ENCODE results near the gene LCE1D.

Gene LCE1D

GRCh38 chr1:152760551-152761190, 35.9 kb upstream of the LCE1D start:
- Histone ChIP-seq H3K4ac (ENCODE audit: low read depth in 1 of 2, low read length in 2 of 2) (no peak overlapping the region), H3K27ac (ENCODE audit: low read length, poor library complexity, severe bottlenecking) (no peak overlapping the region), H2AK5ac (ENCODE audit: low read length, severe bottlenecking) (no peak overlapping the region), H3K23ac (ENCODE audit: low read length in 2 of 2) (no peak overlapping the region), H4K8ac (ENCODE audit: low read length) (no peak overlapping the region), H3K18ac (ENCODE audit: low read depth in 1 of 2, low read length in 2 of 2) (no peak overlapping the region), H3K36me3 (ENCODE audit: control insufficient read depth in 1 of 2, insufficient read depth in 2 of 2, low read depth in 1 of 2, low read length in 2 of 2) (no peaks in the 10 kb centered on the region), H3K9ac (ENCODE audit: low read length) (no peak overlapping the region), H4K91ac (ENCODE audit: low read length) (no peak overlapping the region), H2BK120ac (ENCODE audit: low read depth, low read length) (no peak overlapping the region), H2BK5ac (ENCODE audit: low read depth, low read length, poor library complexity, severe bottlenecking) (no peak overlapping the region), H2BK15ac (ENCODE audit: low read depth, poor library complexity, severe bottlenecking) (no peak overlapping the region), H3K9me3 (ENCODE audit: control insufficient read depth, low read length) (no peaks in the 10 kb centered on the region), H3K4me1 (ENCODE audit: control insufficient read depth, insufficient read depth, low read depth, low read length) (no peaks in the 10 kb centered on the region), H3K4me2 (ENCODE audit: low read length, poor library complexity, severe bottlenecking) (no peak overlapping the region), H3K79me1 (replicated peaks; ENCODE audit: low read length, poor library complexity, severe bottlenecking) (no peaks in the 10 kb centered on the region), H3K4me3 (ENCODE audit: insufficient read depth in 1 of 2, low read depth in 1 of 2, low read length in 2 of 2) (no peak overlapping the region), H3K14ac (ENCODE audit: low read length in 2 of 2) (no peak overlapping the region), H2AFZ (ENCODE audit: low read depth, low read length) (no peak overlapping the region), H2BK12ac (ENCODE audit: low read length in 2 of 2) (no peak overlapping the region), H3K27me3 (ENCODE audit: control insufficient read depth in 1 of 2, insufficient read depth in 1 of 2, low read length in 2 of 2) (no peaks in the 10 kb centered on the region)
- 87% methylated on average over 31 of the region's 31 CpGs for WGBS
- no peak for DNase-seq

DNA sequence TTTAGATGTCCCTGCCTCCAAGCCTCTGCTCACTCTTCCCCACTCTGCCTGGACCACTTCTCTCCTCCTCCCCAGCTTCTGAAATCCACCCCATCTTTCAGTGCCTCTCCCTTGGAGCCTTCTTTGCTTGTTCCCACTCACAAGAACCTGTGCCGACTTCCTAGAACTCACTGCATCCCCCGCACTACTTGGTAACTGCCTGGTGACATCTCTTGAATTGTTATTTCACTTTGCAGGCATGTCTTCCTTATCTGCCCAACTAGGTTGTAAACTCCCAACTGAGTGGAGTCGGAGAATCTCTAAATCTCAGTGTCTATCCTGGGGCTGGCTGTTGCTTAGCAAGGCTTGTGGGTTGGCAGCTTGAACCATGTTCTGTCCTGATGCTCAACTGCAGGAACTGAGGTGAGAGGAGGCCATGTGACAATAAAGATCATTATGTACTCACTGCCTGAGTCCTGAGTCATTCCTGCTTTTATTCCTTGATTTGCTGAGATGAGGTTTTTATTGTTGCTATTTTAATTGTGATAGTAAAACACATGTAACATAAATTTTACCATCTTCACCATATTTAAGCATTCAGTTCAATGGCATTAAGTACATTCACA, 34.8 kb upstream of the LCE1D start:
- no peak overlapping the region for H3K27ac ChIP-seq (ENCODE audit: low read length, poor library complexity, severe bottlenecking)
- H3K4me2 ChIP-seq (ENCODE audit: low read length, poor library complexity, severe bottlenecking): no peak overlapping the region
- no peaks in the 10 kb centered on the region for H3K9me3 ChIP-seq (ENCODE audit: control insufficient read depth, low read length)
- no peak overlapping the region for H4K8ac ChIP-seq (ENCODE audit: low read length)
- no peak overlapping the region for H3K18ac ChIP-seq (ENCODE audit: low read depth in 1 of 2, low read length in 2 of 2)
- no peak overlapping the region for H3K14ac ChIP-seq (ENCODE audit: low read length in 2 of 2)
- H3K27me3 ChIP-seq (ENCODE audit: control insufficient read depth in 1 of 2, insufficient read depth in 1 of 2, low read length in 2 of 2): no peaks in the 10 kb centered on the region
- H2AFZ ChIP-seq (ENCODE audit: low read depth, low read length): no peak overlapping the region
- WGBS: 84% methylated on average over 3 of the region's 3 CpGs
- no peaks in the 10 kb centered on the region for H3K79me1 ChIP-seq (replicated peaks; ENCODE audit: low read length, poor library complexity, severe bottlenecking)
- no peak overlapping the region for H2BK5ac ChIP-seq (ENCODE audit: low read depth, low read length, poor library complexity, severe bottlenecking)
- H3K4ac ChIP-seq (ENCODE audit: low read depth in 1 of 2, low read length in 2 of 2): no peak overlapping the region
- H3K23ac ChIP-seq (ENCODE audit: low read length in 2 of 2): no peak overlapping the region
- no peak overlapping the region for H2AK5ac ChIP-seq (ENCODE audit: low read length, severe bottlenecking)
- H4K91ac ChIP-seq (ENCODE audit: low read length): no peak overlapping the region
- H3K4me1 ChIP-seq (ENCODE audit: control insufficient read depth, insufficient read depth, low read depth, low read length): no peaks in the 10 kb centered on the region
- H3K4me3 ChIP-seq (ENCODE audit: insufficient read depth in 1 of 2, low read depth in 1 of 2, low read length in 2 of 2): no peak overlapping the region
- no peak overlapping the region for H2BK120ac ChIP-seq (ENCODE audit: low read depth, low read length)
- H2BK15ac ChIP-seq (ENCODE audit: low read depth, poor library complexity, severe bottlenecking): no peak overlapping the region
- no peaks in the 10 kb centered on the region for H3K36me3 ChIP-seq (ENCODE audit: control insufficient read depth in 1 of 2, insufficient read depth in 2 of 2, low read depth in 1 of 2, low read length in 2 of 2)
- no peak overlapping the region for H2BK12ac ChIP-seq (ENCODE audit: low read length in 2 of 2)
- no peak for DNase-seq
- H3K9ac ChIP-seq (ENCODE audit: low read length): peak overlapping the region; percentile 3

GRCh38 chr1:152768847-152769533, 27.5 kb upstream of the LCE1D start:
- Histone ChIP-seq H3K9ac (ENCODE audit: low read length) (peak overlapping the region; percentile 13), H3K4ac (ENCODE audit: low read depth in 1 of 2, low read length in 2 of 2) (no peak overlapping the region), H2AFZ (ENCODE audit: low read depth, low read length) (no peak overlapping the region), H3K36me3 (ENCODE audit: control insufficient read depth in 1 of 2, insufficient read depth in 2 of 2, low read depth in 1 of 2, low read length in 2 of 2) (no peaks in the 10 kb centered on the region), H3K4me3 (ENCODE audit: insufficient read depth in 1 of 2, low read depth in 1 of 2, low read length in 2 of 2) (no peak overlapping the region), H2BK12ac (ENCODE audit: low read length in 2 of 2) (no peak overlapping the region), H2BK5ac (ENCODE audit: low read depth, low read length, poor library complexity, severe bottlenecking) (no peak overlapping the region), H3K9me3 (ENCODE audit: control insufficient read depth, low read length) (no peaks in the 10 kb centered on the region), H3K18ac (ENCODE audit: low read depth in 1 of 2, low read length in 2 of 2) (no peak overlapping the region), H4K8ac (ENCODE audit: low read length) (no peak overlapping the region), H3K23ac (ENCODE audit: low read length in 2 of 2) (no peak overlapping the region), H3K14ac (ENCODE audit: low read length in 2 of 2) (no peak overlapping the region), H2BK15ac (ENCODE audit: low read depth, poor library complexity, severe bottlenecking) (no peak overlapping the region), H3K79me1 (replicated peaks; ENCODE audit: low read length, poor library complexity, severe bottlenecking) (no peaks in the 10 kb centered on the region), H4K91ac (ENCODE audit: low read length) (no peak overlapping the region), H3K27me3 (ENCODE audit: control insufficient read depth in 1 of 2, insufficient read depth in 1 of 2, low read length in 2 of 2) (no peaks in the 10 kb centered on the region), H3K4me2 (ENCODE audit: low read length, poor library complexity, severe bottlenecking) (no peak overlapping the region), H2BK120ac (ENCODE audit: low read depth, low read length) (no peak overlapping the region), H3K27ac (ENCODE audit: low read length, poor library complexity, severe bottlenecking) (no peak overlapping the region), H2AK5ac (ENCODE audit: low read length, severe bottlenecking) (no peak overlapping the region), H3K4me1 (ENCODE audit: control insufficient read depth, insufficient read depth, low read depth, low read length) (no peaks in the 10 kb centered on the region)
- 38% methylated on average over 6 of the region's 8 CpGs for WGBS
- DNase-seq: no peak

- Histone ChIP-seq H3K18ac (ENCODE audit: low read depth in 1 of 2, low read length in 2 of 2) (no peak overlapping the region), H3K4me3 (ENCODE audit: insufficient read depth in 1 of 2, low read depth in 1 of 2, low read length in 2 of 2) (no peak overlapping the region), H3K27me3 (ENCODE audit: control insufficient read depth in 1 of 2, insufficient read depth in 1 of 2, low read length in 2 of 2) (no peaks in the 10 kb centered on the region), H3K4me1 (ENCODE audit: control insufficient read depth, insufficient read depth, low read depth, low read length) (no peaks in the 10 kb centered on the region), H2AK5ac (ENCODE audit: low read length, severe bottlenecking) (no peak overlapping the region), H3K23ac (ENCODE audit: low read length in 2 of 2) (no peak overlapping the region), H3K14ac (ENCODE audit: low read length in 2 of 2) (no peak overlapping the region), H2BK120ac (ENCODE audit: low read depth, low read length) (no peak overlapping the region), H4K8ac (ENCODE audit: low read length) (no peak overlapping the region), H3K9ac (ENCODE audit: low read length) (no peak overlapping the region), H2BK12ac (ENCODE audit: low read length in 2 of 2) (no peak overlapping the region), H2AFZ (ENCODE audit: low read depth, low read length) (no peak overlapping the region), H3K79me1 (replicated peaks; ENCODE audit: low read length, poor library complexity, severe bottlenecking) (no peaks in the 10 kb centered on the region), H3K4me2 (ENCODE audit: low read length, poor library complexity, severe bottlenecking) (no peak overlapping the region), H3K4ac (ENCODE audit: low read depth in 1 of 2, low read length in 2 of 2) (no peak overlapping the region), H3K27ac (ENCODE audit: low read length, poor library complexity, severe bottlenecking) (no peak overlapping the region), H3K9me3 (ENCODE audit: control insufficient read depth, low read length) (no peaks in the 10 kb centered on the region), H4K91ac (ENCODE audit: low read length) (no peak overlapping the region), H3K36me3 (ENCODE audit: control insufficient read depth in 1 of 2, insufficient read depth in 2 of 2, low read depth in 1 of 2, low read length in 2 of 2) (no peaks in the 10 kb centered on the region), H2BK5ac (ENCODE audit: low read depth, low read length, poor library complexity, severe bottlenecking) (no peak overlapping the region), H2BK15ac (ENCODE audit: low read depth, poor library complexity, severe bottlenecking) (no peak overlapping the region)
- DNase-seq: no peak
- WGBS: no CpG with 5 or more reads among the region's 1 CpG
Observed at GRCh38 chr1:152770411-152770810, 26.1 kb upstream of the LCE1D start.
